ENCODE data around the gene WDR18.

GRCh38 chr19:1017115-1017905 is 33.2 kb downstream of the WDR18 start:
- no peak for TF ChIP-seq CTCF (conservative IDR thresholded peaks at IDR 0.05; ENCODE audit: low read depth, low read length)
- no peak for TF ChIP-seq EZH2 (IDR thresholded peaks at IDR 0.05; ENCODE audit: low read length, unreplicated experiment)
